ENCODE data around the gene FER1L5. TPM values are rescaled to one million over a fixed set of nuclear protein-coding genes. Genes with fewer than 3 reads are reported as not detected.
A peak's percentile ranks its signal among the peaks of the same experiment; 100 is the strongest.

Gene FER1L5
- total RNA-seq, 2 donors from 2014 or later = 0.78 to 3.6 TPM

GRCh38 chr2:96739076-96739632 is 96.6 kb downstream of the FER1L5 start:
- Histone ChIP-seq H3K27ac (peak overlapping the region in 3 of 4 donors; percentile 57 to 78 (median 75)), H3K4me3 (peak overlapping the region; percentile 88 to 94), H3K4me1 (peaks cover 27% of the 10 kb centered on the region), H3K27me3 (no peaks in the 10 kb centered on the region), H3K9me3 (no peaks in the 10 kb centered on the region), H3K36me3 (replicated peaks in 1 of 2; ENCODE audit: insufficient read depth in 1 of 2, low read depth in 2 of 2) (peaks cover 0 to 2% of the 10 kb centered on the region in 2 donors)
- 0 to 13% methylated on average over 4 of the region's 4 CpGs for WGBS, 2 donors
- no peak for TF ChIP-seq POLR2A (IDR thresholded peaks at IDR 0.05)
- TF ChIP-seq, protein P1, sequence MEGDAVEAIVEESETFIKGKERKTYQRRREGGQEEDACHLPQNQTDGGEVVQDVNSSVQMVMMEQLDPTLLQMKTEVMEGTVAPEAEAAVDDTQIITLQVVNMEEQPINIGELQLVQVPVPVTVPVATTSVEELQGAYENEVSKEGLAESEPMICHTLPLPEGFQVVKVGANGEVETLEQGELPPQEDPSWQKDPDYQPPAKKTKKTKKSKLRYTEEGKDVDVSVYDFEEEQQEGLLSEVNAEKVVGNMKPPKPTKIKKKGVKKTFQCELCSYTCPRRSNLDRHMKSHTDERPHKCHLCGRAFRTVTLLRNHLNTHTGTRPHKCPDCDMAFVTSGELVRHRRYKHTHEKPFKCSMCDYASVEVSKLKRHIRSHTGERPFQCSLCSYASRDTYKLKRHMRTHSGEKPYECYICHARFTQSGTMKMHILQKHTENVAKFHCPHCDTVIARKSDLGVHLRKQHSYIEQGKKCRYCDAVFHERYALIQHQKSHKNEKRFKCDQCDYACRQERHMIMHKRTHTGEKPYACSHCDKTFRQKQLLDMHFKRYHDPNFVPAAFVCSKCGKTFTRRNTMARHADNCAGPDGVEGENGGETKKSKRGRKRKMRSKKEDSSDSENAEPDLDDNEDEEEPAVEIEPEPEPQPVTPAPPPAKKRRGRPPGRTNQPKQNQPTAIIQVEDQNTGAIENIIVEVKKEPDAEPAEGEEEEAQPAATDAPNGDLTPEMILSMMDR (IDR thresholded peaks at IDR 0.05) = no peak
- DNase-seq = no peak
- no peak for ATAC-seq
- intact Hi-C loops (cut with DNase I) = no loop called here

DNA sequence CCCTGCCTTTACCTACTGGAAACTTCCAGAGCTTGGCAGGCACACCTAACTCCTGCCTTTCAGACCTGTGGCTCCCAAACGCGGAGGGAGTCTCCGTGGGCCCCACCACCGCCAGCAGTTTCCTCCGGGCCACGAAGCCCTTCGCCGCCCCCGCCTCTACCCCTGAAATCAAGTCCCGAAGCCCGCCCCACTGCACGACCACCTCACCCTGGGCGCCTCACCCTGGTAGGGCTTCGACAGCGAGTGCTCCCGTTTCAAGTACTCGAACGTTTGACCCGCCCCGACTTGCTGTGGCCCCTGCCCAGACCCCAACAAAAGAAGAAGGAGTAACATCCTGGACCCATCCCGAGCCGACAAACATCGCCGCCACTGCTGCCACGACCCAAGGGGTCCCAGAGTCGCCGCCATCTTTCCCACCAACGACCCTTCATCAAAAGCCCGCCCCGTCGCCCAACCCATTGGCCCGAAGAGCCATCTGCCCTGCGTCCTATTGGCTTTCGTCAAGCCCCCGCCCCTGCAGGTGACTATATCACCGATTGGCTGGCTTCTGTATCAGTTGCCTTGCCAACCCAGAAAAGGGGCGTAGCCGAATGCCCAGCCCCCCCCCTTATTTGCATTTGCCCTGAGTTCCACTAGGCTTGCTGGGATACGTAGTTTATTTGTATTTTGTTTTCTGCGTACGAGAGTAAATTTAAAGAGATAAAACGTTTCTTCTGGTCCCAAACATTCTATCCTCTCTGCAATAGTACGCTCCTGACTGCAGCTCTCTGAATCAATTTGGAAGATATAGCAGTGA is 97.3 kb downstream of the FER1L5 start, which contains the start of gene LMAN2L:
LMAN2L (minus strand) TSS at position 432 of the 796 bp plus-strand sequence; CDS start at position 408, 24 bp downstream.
- H3K27ac ChIP-seq = peak within 1 kb of the TSS; percentile 34 to 78 (median 66)

DNA sequence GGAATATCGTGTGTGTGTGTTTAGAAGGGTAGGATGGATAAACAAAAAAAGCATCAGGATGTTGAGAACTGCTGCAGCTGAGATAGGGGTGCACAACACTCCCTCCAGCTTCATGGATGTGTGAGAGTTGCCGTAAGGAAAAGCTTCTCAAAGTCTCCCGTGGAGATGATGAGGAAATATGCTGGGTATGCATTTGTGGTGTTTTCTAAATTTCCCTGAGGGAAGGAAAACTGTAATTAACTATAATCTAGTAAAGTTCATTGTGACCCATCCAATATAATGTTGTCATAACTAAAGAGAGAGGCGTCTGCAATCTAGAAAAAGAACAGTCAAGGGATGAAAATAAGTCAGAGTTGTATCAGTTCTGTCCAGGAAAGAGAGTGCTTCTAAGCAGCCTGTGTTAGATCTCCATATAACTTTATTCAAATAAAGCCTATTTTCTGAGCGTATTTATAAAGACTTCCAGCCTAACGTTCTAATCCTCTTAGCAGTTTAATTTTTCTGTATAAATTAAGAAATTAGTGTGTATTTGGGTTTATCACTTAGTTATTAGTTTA is 104.6 kb downstream of the FER1L5 start:
- no peak for TF ChIP-seq POLR2A (IDR thresholded peaks at IDR 0.05)
- TF ChIP-seq, protein P1 (IDR thresholded peaks at IDR 0.05) = no peak
- no peak for DNase-seq
- 46% methylated on average over 6 of the region's 6 CpGs for WGBS, 2 donors
- intact Hi-C loops (cut with DNase I) = no loop called here
- Histone ChIP-seq H3K27me3 (no peaks in the 10 kb centered on the region), H3K4me3 (no peak overlapping the region), H3K4me1 (peaks cover 15% of the 10 kb centered on the region), H3K9me3 (no peaks in the 10 kb centered on the region), H3K36me3 (replicated peaks in 1 of 2; ENCODE audit: insufficient read depth in 1 of 2, low read depth in 2 of 2) (no peaks in the 10 kb centered on the region), H3K27ac (peak overlapping the region in 3 of 4 donors; percentile 59 to 73 (median 67))
- ATAC-seq = no peak

More for the DNA sequence above, 97.3 kb downstream of the FER1L5 start, which contains the start of gene LMAN2L:
- peak within 1 kb of the TSS; percentile 88 to 94 for H3K4me3 ChIP-seq
- ATAC-seq = peak; percentile 100
- H3K4me1 ChIP-seq = peaks cover 27% of the 10 kb centered on the region
- H3K27me3 ChIP-seq = no peaks in the 10 kb centered on the region
- TF ChIP-seq POLR2A (IDR thresholded peaks at IDR 0.05) = peak in 2 of 3 donors; percentile 69 to 72
- TF ChIP-seq, protein P1 (IDR thresholded peaks at IDR 0.05) = peak in 2 of 7 experiments; percentile 8 to 14
- no peaks in the 10 kb centered on the region for H3K36me3 ChIP-seq (replicated peaks in 1 of 2; ENCODE audit: insufficient read depth in 1 of 2, low read depth in 2 of 2)
- WGBS, 2 donors = 0 to 1% methylated on average over 39 to 42 of the region's 43 CpGs
- DNase-seq = peak; percentile 97 to 99 (median 98)
- intact Hi-C loops (cut with DNase I) = no loop called here
- H3K9me3 ChIP-seq = no peaks in the 10 kb centered on the region

- Histone ChIP-seq H3K27ac (no peak overlapping the region), H3K4me1 (peaks cover 15% of the 10 kb centered on the region), H3K9me3 (no peaks in the 10 kb centered on the region), H3K27me3 (no peaks in the 10 kb centered on the region), H3K4me3 (no peak overlapping the region), H3K36me3 (replicated peaks in 1 of 2; ENCODE audit: insufficient read depth in 1 of 2, low read depth in 2 of 2) (no peaks in the 10 kb centered on the region)
- intact Hi-C loops (cut with DNase I) = no loop called here
- ATAC-seq (no peak), DNase-seq (no peak)
- TF ChIP-seq POLR2A (IDR thresholded peaks at IDR 0.05) = no peak
- TF ChIP-seq, protein P1 (IDR thresholded peaks at IDR 0.05) = no peak
- 88 to 92% methylated on average over 9 of the region's 9 CpGs for WGBS, 2 donors
Measured at GRCh38 chr2:96751800-96752199, 109.2 kb downstream of the FER1L5 start.

Measured in body of pancreas (tissue), 4 donors.